Heart right ventricle (tissue), 16 donors: ENCODE measurements around the gene OR5H2. TPM values are rescaled to one million over a fixed set of nuclear protein-coding genes. Genes with fewer than 3 reads are reported as not detected.

Experiments
- ATAC-seq, 8 donors: fragments of 200-7000 bp; cut with Tn5 transposase; one replicate each; pipeline ENCODE4 v1.9.1; 2020; ENCODE audit warnings: mild to moderate bottlenecking in 8 of 8, moderate library complexity in 8 of 8, moderate number of reproducible peaks in 1 of 8
- DNase-seq, 2 donors: peaks; one replicate each; pipeline ENCODE4 v3.0.0-alpha.2; 2020
- H3K27ac ChIP-seq, 10 donors: fragments of 200-600 bp; sonication (generic) in 2 of 10; one replicate each; pipeline versions ENCODE4 v1.5.0 to v1.8.0; 2020 to 2022; ENCODE audit warnings: mild to moderate bottlenecking in 3 of 10
- H3K27me3 ChIP-seq, 7 donors: fragments of 200-600 bp; one replicate each; pipeline ENCODE4 v1.8.0; 2021 to 2022; ENCODE audit warnings: mild to moderate bottlenecking in 2 of 7
- H3K36me3 ChIP-seq, 9 donors: fragments of 200-600 bp; sonication (generic) in 1 of 9; one replicate each; pipeline versions ENCODE4 v1.5.0 to v1.8.0; 2020 to 2022; ENCODE audit warnings: mild to moderate bottlenecking in 2 of 9
- H3K4me1 ChIP-seq, 9 donors: fragments of 200-600 bp; sonication (generic) in 1 of 9; one replicate each; pipeline versions ENCODE4 v1.5.0 to v1.8.0; 2020 to 2022; ENCODE audit warnings: mild to moderate bottlenecking in 4 of 9
- H3K4me3 ChIP-seq, 10 donors: fragments of 200-600 bp; sonication (generic) in 2 of 10; one replicate each; pipeline versions ENCODE4 v1.5.0 to v1.8.0; 2020 to 2022; ENCODE audit warnings: mild to moderate bottlenecking in 7 of 10, moderate library complexity in 2 of 10
- H3K9me3 ChIP-seq, 11 donors: fragments of 200-600 bp in 10 of 11; sonication (generic) in 2 of 11; one replicate each; pipeline versions ENCODE4 v1.5.0 to v1.8.0; 2013 to 2022; ENCODE audit warnings: mild to moderate bottlenecking in 2 of 11, control low read depth in 1 of 11, moderate library complexity in 1 of 11
- CTCF ChIP-seq, 9 donors: fragments of 200-600 bp; sonication (generic) in 2 of 9; IDR thresholded peaks; one replicate each; pipeline versions ENCODE4 v1.5.0 to v1.8.0; 2021 to 2022; ENCODE audit warnings: antibody characterized with exemption in 9 of 9, mild to moderate bottlenecking in 5 of 9, moderate library complexity in 1 of 9
- WGBS, 2 donors: extraction: QIAGEN DNeasy Blood & Tissue Kit; methylation state at CpG; one replicate each; pipeline ENCODE4 v1.1.7; 2013; ENCODE audit warnings: inconsistent platforms in 1 of 2; 5-methylcytosine and 5-hydroxymethylcytosine counted together
- intact Hi-C, 10 donors: fragments of 100-400 bp; cut with DNase I; formaldehyde crosslinking; loops; one replicate each; pipeline versions ENCODE4 v1.11.1 to v1.14.2; 2022
- polyA plus RNA-seq, 2 donors: library from polyadenylated mRNA; stranded (reverse); fragments of 200-250 nt; gene quantifications; one replicate each; pipeline ENCODE4 v1.2.3, GENCODE V29; 2013
- total RNA-seq, 10 donors: library from RNA; stranded (reverse); fragmentation: NEBNext Ultra II Directional in 3 of 10; extraction: Animal tissue kit (Norgen Biotek cat#: 25700) in 3 of 10; gene quantifications; one replicate each; pipeline versions ENCODE4 v1.2.1 to v1.2.4, GENCODE V29; 2021 to 2023
- donor health status: Arrhythmogenic right ventricular cardiomyopathy.
- donor health status: ischemic (EF 13 %, LVEDD 7.1; RV severe dilation, severe dysfunction).
- donor health status: healthy with polysubstance abuse.
- donor health status: DM: no; HTN: yes; CAD: no.
- donor health status: DM: no; HTN: no; CAD: no.
- donor health status: ischemic (EF 25% LVEDD 6.9; RV normal size, moderate dysfunction).
- donor health status: ischemic (EF 25% LVEDD 5.7; RV mildly dilated, moderate dysfunction).
- donor health status: healthy.
- donor health status: DM: yes; HTN: yes; CAD: no.
- donor health status: Ischemic cardiomyopathy.
- donor health status: ischemic (EF 35%, LVEDD 5.7; RV mildly dilated, moderate dysfunction).
- donor health status: nonischemic (EF 11% LVEDD 7.7; RV severe dilation, severe dysfunction).
- donor health status: DM: yes; HTN: yes; CAD: no.
- donor health status: PGD.
- donor health status: ischemic (EF 29% LVEDD 5.4; RV normal size, mild dysfunction).
- donor health status: nonischemic (EF 23%, LVEDD 6.1; RV moderate dilation, normal function).

OR5H2 gene
- total and polyA plus RNA-seq, 12 donors: not detected

GRCh38 chr3:98263944-98264343 lies 18.4 kb upstream of the OR5H2 start, which contains the start of gene OR5H6:
Gene OR5H6, plus strand, starts transcription at chr3:98264244. Its CDS starts 89 bp downstream, at chr3:98264333.
- 74 to 83% methylated on average over 3 of the region's 3 CpGs for WGBS, 2 donors
- ATAC-seq (no peak), DNase-seq (no peak)
- Histone ChIP-seq H3K27me3 (no peaks in the 10 kb centered on the region), H3K9me3 (peaks cover 0 to 20% (median 2%) of the 10 kb centered on the region in 11 donors), H3K4me1 (no peaks in the 10 kb centered on the region), H3K36me3 (no peaks in the 10 kb centered on the region), H3K27ac (no peak within 1 kb of the TSS), H3K4me3 (no peak within 1 kb of the TSS)
- no peak for TF ChIP-seq CTCF (IDR thresholded peaks at IDR 0.05)
- intact Hi-C loops: no loop called here

DNA sequence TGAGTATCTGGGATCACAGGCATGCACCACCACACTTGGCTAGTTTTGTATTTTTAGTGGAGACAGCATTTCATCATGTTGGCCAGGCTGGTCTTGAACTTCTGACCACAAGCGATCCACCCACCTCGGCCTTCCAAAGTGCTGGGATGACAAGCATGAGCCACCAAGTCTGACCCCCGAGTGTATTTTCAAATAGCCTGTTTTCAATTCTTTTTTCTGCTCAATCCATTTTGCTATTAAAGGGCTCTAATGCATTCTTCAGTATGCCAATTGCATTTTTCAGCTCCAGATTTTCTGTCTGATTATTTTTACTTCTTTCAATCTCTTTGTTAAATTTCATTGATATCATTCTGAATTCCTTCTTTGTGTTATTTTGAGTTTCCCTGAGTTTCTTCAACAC lies 12.5 kb upstream of the OR5H2 start:
- no peak overlapping the region for H3K4me3 ChIP-seq
- no peak for TF ChIP-seq CTCF (IDR thresholded peaks at IDR 0.05)
- no peak overlapping the region for H3K27ac ChIP-seq
- DNase-seq: no peak
- no peaks in the 10 kb centered on the region for H3K4me1 ChIP-seq
- peaks cover 0 to 38% (median 7%) of the 10 kb centered on the region in 11 donors for H3K9me3 ChIP-seq
- intact Hi-C loops: no loop called here
- no peaks in the 10 kb centered on the region for H3K36me3 ChIP-seq
- no peak for ATAC-seq
- 78 to 86% methylated on average over 3 of the region's 3 CpGs for WGBS, 2 donors
- no peaks in the 10 kb centered on the region for H3K27me3 ChIP-seq

- H3K9me3 ChIP-seq: peaks cover 0 to 43% (median 7%) of the 10 kb centered on the region in 11 donors
- 72 to 75% methylated on average over 3 of the region's 3 CpGs for WGBS, 2 donors
- intact Hi-C loops: no loop called here
These were observed 10.2 kb upstream of the OR5H2 start for GRCh38 chr3:98272126-98272525.

GRCh38 chr3:98274914-98275313 lies 7.4 kb upstream of the OR5H2 start:
- Histone ChIP-seq H3K36me3 (no peaks in the 10 kb centered on the region), H3K4me3 (no peak overlapping the region), H3K27ac (no peak overlapping the region), H3K27me3 (no peaks in the 10 kb centered on the region), H3K4me1 (no peaks in the 10 kb centered on the region), H3K9me3 (peaks cover 0 to 33% (median 7%) of the 10 kb centered on the region in 11 donors)
- intact Hi-C loops: no loop called here
- DNase-seq (no peak), ATAC-seq (no peak)
- no peak for TF ChIP-seq CTCF (IDR thresholded peaks at IDR 0.05)
- WGBS, 2 donors: 81 to 89% methylated on average over 3 of the region's 3 CpGs

More at GRCh38 chr3:98272126-98272525, 10.2 kb upstream of the OR5H2 start:
- DNase-seq (no peak), ATAC-seq (no peak)
- Histone ChIP-seq H3K27me3 (no peaks in the 10 kb centered on the region), H3K36me3 (no peaks in the 10 kb centered on the region), H3K27ac (no peak overlapping the region), H3K4me1 (no peaks in the 10 kb centered on the region), H3K4me3 (no peak overlapping the region)
- TF ChIP-seq CTCF (IDR thresholded peaks at IDR 0.05): no peak
